ENCODE data around the gene PDLIM7. TPM values are rescaled to one million over a fixed set of nuclear protein-coding genes. Genes with fewer than 3 reads are reported as not detected.
A peak's percentile ranks its signal among the peaks of the same experiment; 100 is the strongest.

Gene PDLIM7
- total RNA-seq, 1 experiment from 2014 or later = 132 TPM

DNA sequence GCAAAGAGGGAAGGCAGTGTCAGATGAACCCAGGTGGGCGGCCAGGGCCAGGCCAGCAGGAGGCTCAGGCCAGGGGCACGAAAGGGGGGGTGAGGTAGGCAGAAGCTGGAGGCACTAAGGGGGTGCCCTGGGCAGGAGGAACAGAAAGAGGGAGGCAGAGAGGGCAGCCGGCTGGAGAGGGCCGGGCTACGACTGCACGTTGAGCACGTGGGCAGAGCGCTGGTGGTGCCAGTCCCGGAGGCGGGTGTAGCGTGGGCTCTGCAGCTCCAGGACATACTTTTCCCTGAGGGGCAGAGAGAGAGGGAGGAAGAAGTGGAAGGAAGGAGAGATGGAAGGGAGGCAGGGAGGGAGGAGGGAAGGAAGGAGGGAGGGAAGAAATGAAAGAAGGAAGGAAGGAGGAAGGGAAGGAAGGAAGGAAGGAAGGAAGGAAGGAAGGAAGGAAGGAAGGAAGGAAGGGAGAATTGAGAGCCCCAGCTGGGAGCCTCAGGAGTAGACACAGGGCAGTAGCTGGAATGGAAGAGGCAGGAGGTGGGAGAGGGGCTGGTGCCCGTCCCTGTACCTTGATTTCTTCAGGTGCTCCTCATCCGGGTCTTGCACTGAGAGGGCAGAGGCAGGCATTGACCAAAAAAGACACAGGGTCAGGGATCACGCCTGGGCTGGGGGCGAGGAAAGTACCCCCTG is 7.0 kb downstream of the PDLIM7 start:
- TSS peak; percentile 20 for BruUV-seq (replicated peaks)
- Histone ChIP-seq H3K4me3 (ENCODE audit: low read depth, low read length, poor library complexity, severe bottlenecking) (peak overlapping the region; percentile 11), H3K36me3 (ENCODE audit: insufficient read depth, low read length, poor library complexity, severe bottlenecking) (peaks cover 24% of the 10 kb centered on the region), H3K9me3 (ENCODE audit: low read depth, low read length, poor library complexity, severe bottlenecking) (no peaks in the 10 kb centered on the region), H3K27ac (ENCODE audit: low read depth, low read length, poor library complexity, severe bottlenecking) (peak overlapping the region; percentile 68), H3K4me1 (ENCODE audit: insufficient read depth, low read length, poor library complexity, severe bottlenecking) (peaks cover 42% of the 10 kb centered on the region), H3K27me3 (replicated peaks; ENCODE audit: insufficient read depth, low read depth, low read length, poor library complexity) (no peaks in the 10 kb centered on the region)
- DNase-seq (ENCODE audit: low spot score) = peak; percentile 69
- ChIA-PET CTCF (interaction anchor here (0.6 kb wide), 1 partner anchor 122 kb away, joined by 7 read pairs; no protein-coding TSS in a partner anchor), POLR2A (ENCODE audit: low non-redundant PET) (interaction anchor here (0.7 kb wide), 1 partner anchor 17 kb away, joined by 6 read pairs; no protein-coding TSS in a partner anchor)
- TF ChIP-seq, protein P1, sequence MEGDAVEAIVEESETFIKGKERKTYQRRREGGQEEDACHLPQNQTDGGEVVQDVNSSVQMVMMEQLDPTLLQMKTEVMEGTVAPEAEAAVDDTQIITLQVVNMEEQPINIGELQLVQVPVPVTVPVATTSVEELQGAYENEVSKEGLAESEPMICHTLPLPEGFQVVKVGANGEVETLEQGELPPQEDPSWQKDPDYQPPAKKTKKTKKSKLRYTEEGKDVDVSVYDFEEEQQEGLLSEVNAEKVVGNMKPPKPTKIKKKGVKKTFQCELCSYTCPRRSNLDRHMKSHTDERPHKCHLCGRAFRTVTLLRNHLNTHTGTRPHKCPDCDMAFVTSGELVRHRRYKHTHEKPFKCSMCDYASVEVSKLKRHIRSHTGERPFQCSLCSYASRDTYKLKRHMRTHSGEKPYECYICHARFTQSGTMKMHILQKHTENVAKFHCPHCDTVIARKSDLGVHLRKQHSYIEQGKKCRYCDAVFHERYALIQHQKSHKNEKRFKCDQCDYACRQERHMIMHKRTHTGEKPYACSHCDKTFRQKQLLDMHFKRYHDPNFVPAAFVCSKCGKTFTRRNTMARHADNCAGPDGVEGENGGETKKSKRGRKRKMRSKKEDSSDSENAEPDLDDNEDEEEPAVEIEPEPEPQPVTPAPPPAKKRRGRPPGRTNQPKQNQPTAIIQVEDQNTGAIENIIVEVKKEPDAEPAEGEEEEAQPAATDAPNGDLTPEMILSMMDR (conservative IDR thresholded peaks at IDR 0.05; ENCODE audit: low read depth, low read length) = no peak
- TF ChIP-seq EZH2 (IDR thresholded peaks at IDR 0.05; ENCODE audit: borderline replicate concordance, low read depth, low read length, poor library complexity, severe bottlenecking) = no peak
- intact Hi-C loops (cut with micrococcal nuclease; ENCODE audit: unreplicated experiment) = no loop called here

DNA sequence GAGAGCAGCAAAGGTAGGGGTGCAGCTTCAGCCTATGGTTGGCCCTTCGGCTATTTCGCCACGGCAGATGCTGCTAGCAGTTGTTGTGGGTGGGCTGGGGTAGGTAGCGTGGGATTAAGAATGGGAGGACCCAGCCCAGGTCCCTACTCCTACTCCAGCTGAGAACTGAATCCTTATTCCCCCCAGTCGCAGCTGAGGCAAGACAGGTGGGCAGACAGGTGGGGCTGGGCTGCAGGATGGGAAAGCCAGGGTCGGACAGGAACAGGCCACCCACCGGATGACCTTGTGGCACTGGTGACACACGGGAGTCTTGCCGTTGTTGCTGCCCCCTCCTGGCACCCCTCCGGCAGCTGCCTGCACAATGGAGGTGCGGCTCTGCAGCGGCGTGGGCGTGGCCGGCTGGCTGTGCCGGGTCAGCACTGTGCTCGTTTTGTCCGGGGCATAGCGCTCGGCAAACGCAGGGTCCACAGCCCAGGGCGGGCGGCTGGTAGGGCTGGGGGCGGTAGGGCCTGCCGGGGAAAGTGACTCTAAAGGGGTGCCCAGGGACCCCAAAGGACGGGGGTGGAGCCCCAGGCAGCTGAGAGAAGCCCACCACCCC is 8.2 kb downstream of the PDLIM7 start:
- DNase-seq (ENCODE audit: low spot score) = no peak
- Histone ChIP-seq H3K4me3 (ENCODE audit: low read depth, low read length, poor library complexity, severe bottlenecking) (no peak overlapping the region), H3K27ac (ENCODE audit: low read depth, low read length, poor library complexity, severe bottlenecking) (peak overlapping the region; percentile 56), H3K9me3 (ENCODE audit: low read depth, low read length, poor library complexity, severe bottlenecking) (no peaks in the 10 kb centered on the region), H3K4me1 (ENCODE audit: insufficient read depth, low read length, poor library complexity, severe bottlenecking) (peaks cover 30% of the 10 kb centered on the region), H3K36me3 (ENCODE audit: insufficient read depth, low read length, poor library complexity, severe bottlenecking) (peaks cover 24% of the 10 kb centered on the region), H3K27me3 (replicated peaks; ENCODE audit: insufficient read depth, low read depth, low read length, poor library complexity) (no peaks in the 10 kb centered on the region)
- BruUV-seq (replicated peaks) = no TSS peak
- TF ChIP-seq, protein P1 (conservative IDR thresholded peaks at IDR 0.05; ENCODE audit: low read depth, low read length) = peak; percentile 29
- no peak for TF ChIP-seq EZH2 (IDR thresholded peaks at IDR 0.05; ENCODE audit: borderline replicate concordance, low read depth, low read length, poor library complexity, severe bottlenecking)
- intact Hi-C loops (cut with micrococcal nuclease; ENCODE audit: unreplicated experiment) = no loop called here
- POLR2A ChIA-PET (ENCODE audit: low non-redundant PET) = no interaction called here
- CTCF ChIA-PET = interaction anchor here (0.6 kb wide), 1 partner anchor 9 kb away, joined by 5 read pairs; no protein-coding TSS in a partner anchor

DNA sequence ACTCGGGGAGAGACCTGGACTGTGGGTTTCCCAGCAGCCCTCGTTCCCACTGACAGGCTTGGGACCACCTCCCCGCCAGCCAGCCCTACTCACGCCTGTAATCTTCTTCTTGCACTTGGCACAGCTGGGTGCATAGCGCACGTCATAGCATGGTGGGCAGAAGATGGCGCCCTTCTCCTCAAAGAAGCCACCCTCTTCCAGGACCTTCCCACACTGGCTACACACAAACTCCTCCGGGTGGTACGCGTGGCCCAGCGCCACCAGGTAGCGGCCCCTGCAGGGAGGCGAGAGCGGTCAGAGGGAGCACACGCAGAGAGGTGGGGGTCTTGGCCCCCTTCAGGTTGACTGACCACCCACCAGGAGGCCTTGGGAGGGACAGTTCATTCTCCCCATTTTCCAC is 9.4 kb downstream of the PDLIM7 start:
- Histone ChIP-seq H3K4me3 (ENCODE audit: low read depth, low read length, poor library complexity, severe bottlenecking) (no peak overlapping the region), H3K9me3 (ENCODE audit: low read depth, low read length, poor library complexity, severe bottlenecking) (no peaks in the 10 kb centered on the region), H3K4me1 (ENCODE audit: insufficient read depth, low read length, poor library complexity, severe bottlenecking) (peaks cover 26% of the 10 kb centered on the region), H3K27me3 (replicated peaks; ENCODE audit: insufficient read depth, low read depth, low read length, poor library complexity) (no peaks in the 10 kb centered on the region), H3K36me3 (ENCODE audit: insufficient read depth, low read length, poor library complexity, severe bottlenecking) (peaks cover 24% of the 10 kb centered on the region), H3K27ac (ENCODE audit: low read depth, low read length, poor library complexity, severe bottlenecking) (no peak overlapping the region)
- POLR2A ChIA-PET (ENCODE audit: low non-redundant PET) = no interaction called here
- intact Hi-C loops (cut with micrococcal nuclease; ENCODE audit: unreplicated experiment) = no loop called here
- DNase-seq (ENCODE audit: low spot score) = no peak
- TF ChIP-seq, protein P1 (conservative IDR thresholded peaks at IDR 0.05; ENCODE audit: low read depth, low read length) = peak; percentile 39; the same call in 1 of the 2 replicates
- no peak for TF ChIP-seq EZH2 (IDR thresholded peaks at IDR 0.05; ENCODE audit: borderline replicate concordance, low read depth, low read length, poor library complexity, severe bottlenecking)
- no TSS peak for BruUV-seq (replicated peaks)
- CTCF ChIA-PET = interaction anchor here (1.3 kb wide), 1 partner anchor 13 kb away, joined by 3 read pairs; no protein-coding TSS in a partner anchor
